Endothelial cell of umbilical vein (primary cell): ENCODE results near the gene CUBN. TPM values are rescaled to one million over a fixed set of nuclear protein-coding genes. Genes with fewer than 3 reads are reported as not detected.

Experiments used
- BruUV-seq: library from RNA; stranded (reverse); fragments of 400-500 nt; replicated peaks from 2 replicates; lab custom pipeline; 2021; lab: Mats Ljungman, UMichigan
- CTCF ChIA-PET: fragments of 300-600, 350-600 bp; sonication (Branson Sonifier 250); formaldehyde crosslinking; loops from one replicate; lab custom pipeline; 2021; ENCODE audit warnings: antibody characterized with exemption, inconsistent platforms; lab: Charles Lee
- POLR2A ChIA-PET: fragments of 300-600, 350-600 bp; sonication (Branson Sonifier 250); formaldehyde crosslinking; loops from one replicate; lab custom pipeline; 2021; ENCODE audit warnings: antibody characterized with exemption, inconsistent platforms; lab: Charles Lee
- DNase-seq: peaks from one replicate; pipeline ENCODE4 v3.0.0-alpha.2; 2011; ENCODE audit warnings: low read depth, low spot score
- FAIRE-seq: peaks from 2 replicates; lab custom pipeline; 2011; peaks lifted over from hg19 to GRCh38; lab: Jason Lieb, UNC
- H2AFZ ChIP-seq: 2 replicates; pipeline ENCODE4 v1.6.0; 2012; ENCODE audit warnings: low read depth, low read length, control low read depth, inconsistent platforms
- H3K27ac ChIP-seq: 2 replicates; pipeline ENCODE4 v1.5.1; 2011; ENCODE audit warnings: low read depth, mild to moderate bottlenecking, control low read depth, low read length, moderate library complexity; ENCODE audit not compliant: insufficient read depth
- H3K27me3 ChIP-seq, 2 experiments: 2 replicates each; pipeline versions ENCODE4 v1.6.0 to v1.6.1; 2011; ENCODE audit warnings: low read length in 2 of 2, mixed read lengths in 1 of 2; ENCODE audit not compliant: control insufficient read depth in 2 of 2, insufficient read depth in 2 of 2
- H3K36me3 ChIP-seq, 2 experiments: 2 replicates in 1 of 2; 3 replicates in 1 of 2; pipeline ENCODE4 v1.5.1; 2011; ENCODE audit warnings: low read length in 2 of 2, mild to moderate bottlenecking in 1 of 2, moderate library complexity in 1 of 2; ENCODE audit not compliant: control insufficient read depth in 2 of 2, insufficient read depth in 2 of 2; ENCODE audit errors: extremely low read depth in 1 of 2
- H3K4me1 ChIP-seq: 3 replicates; pipeline ENCODE4 v1.5.1; 2011; ENCODE audit warnings: mild to moderate bottlenecking, low read length; ENCODE audit not compliant: control insufficient read depth, insufficient read depth; ENCODE audit errors: extremely low read depth
- H3K4me2 ChIP-seq: 2 replicates; pipeline ENCODE4 v1.6.1; 2011; ENCODE audit warnings: low read length, control low read depth, mixed read lengths; ENCODE audit not compliant: insufficient read depth
- H3K4me3 ChIP-seq, 3 experiments: fragments of 200-600 bp in 1 of 3; sonication (generic), shearing (Covaris generic) in 1 of 3; replicated peaks in 1 of 3; 2 replicates each; pipeline ENCODE4 v1.5.1; 2011 to 2016; ENCODE audit warnings: control low read depth in 3 of 3, low read length in 3 of 3, mild to moderate bottlenecking in 2 of 3, inconsistent platforms in 1 of 3, low read depth in 1 of 3, moderate library complexity in 1 of 3; ENCODE audit not compliant: insufficient read depth in 1 of 3
- H3K79me2 ChIP-seq: 2 replicates; pipeline ENCODE4 v1.6.0; 2012; ENCODE audit warnings: low read length, inconsistent platforms; ENCODE audit not compliant: control insufficient read depth, insufficient read depth
- H3K9ac ChIP-seq: replicated peaks from 2 replicates; pipeline ENCODE3; 2011; ENCODE audit warnings: low read length, control low read depth; ENCODE audit not compliant: insufficient read depth; ENCODE audit errors: extremely low read depth
- H3K9me1 ChIP-seq: replicated peaks from 3 replicates; pipeline ENCODE4 v1.6.0; 2011; ENCODE audit warnings: mild to moderate bottlenecking, low read length; ENCODE audit not compliant: control insufficient read depth, insufficient read depth; ENCODE audit errors: extremely low read depth
- H3K9me3 ChIP-seq: replicated peaks from 2 replicates; pipeline ENCODE4 v1.5.1; 2012; ENCODE audit warnings: low read length, inconsistent platforms; ENCODE audit not compliant: control insufficient read depth, insufficient read depth
- H4K20me1 ChIP-seq: replicated peaks from 2 replicates; pipeline ENCODE3; 2011; ENCODE audit warnings: mild to moderate bottlenecking, low read length; ENCODE audit not compliant: control insufficient read depth, insufficient read depth; ENCODE audit errors: extremely low read depth
- CTCF ChIP-seq, 2 donors: IDR thresholded peaks; 1 replicate in 1 of 2; 2 replicates in 1 of 2; pipeline ENCODE4 v1.5.1; 2011; ENCODE audit warnings: low read length in 2 of 2, mild to moderate bottlenecking in 2 of 2, moderate library complexity in 2 of 2, control low read depth in 1 of 2, inconsistent platforms in 1 of 2, low read depth in 1 of 2; ENCODE audit not compliant: insufficient read depth in 1 of 2; ENCODE audit errors: extremely low read depth in 1 of 2
- EZH2 ChIP-seq: IDR thresholded peaks from 2 replicates; pipeline ENCODE4 v1.6.1; 2012; ENCODE audit warnings: borderline replicate concordance, low read depth, mild to moderate bottlenecking, moderate library complexity, low read length, inconsistent platforms; ENCODE audit not compliant: severe bottlenecking
- FOS ChIP-seq: IDR thresholded peaks from 2 replicates; pipeline ENCODE4 v1.6.1; 2011; ENCODE audit warnings: mild to moderate bottlenecking, low read length, moderate library complexity, borderline replicate concordance; ENCODE audit not compliant: insufficient read depth
- GATA2 ChIP-seq: IDR thresholded peaks from 2 replicates; pipeline ENCODE4 v1.7.0; 2011; ENCODE audit warnings: low read depth, mild to moderate bottlenecking, moderate library complexity, mixed read lengths, low read length; ENCODE audit not compliant: insufficient read length, insufficient read depth
- JUN ChIP-seq: IDR thresholded peaks from 2 replicates; pipeline ENCODE4 v1.6.1; 2011; ENCODE audit warnings: borderline replicate concordance, low read depth; ENCODE audit not compliant: insufficient read length, insufficient read depth
- MYC ChIP-seq: IDR thresholded peaks from one replicate; pipeline ENCODE4 v1.6.1; 2011; ENCODE audit warnings: mild to moderate bottlenecking, low read depth, low read length
- POLR2A ChIP-seq: IDR thresholded peaks from 2 replicates; pipeline ENCODE4 v1.6.1; 2012; ENCODE audit warnings: low read depth, mild to moderate bottlenecking, control low read depth, low read length
- POLR2AphosphoS5 ChIP-seq: IDR thresholded peaks from 2 replicates; pipeline ENCODE4 v1.6.1; 2012; ENCODE audit warnings: low read depth, mild to moderate bottlenecking, control low read depth, low read length, moderate library complexity; ENCODE audit not compliant: insufficient read depth
- dilution Hi-C: fragments of 300-500 bp; cut with MboI; formaldehyde crosslinking; loops from one replicate; pipeline ENCODE4 v1.15.0; 2019; ENCODE audit warnings: low sequenced_read_pairs; ENCODE audit not compliant: extremely low pct_ligation_motif_present
- intact Hi-C: fragments of 100-400 bp; cut with micrococcal nuclease; formaldehyde crosslinking; loops from one replicate; pipeline ENCODE4 v1.10.0; 2022
- polyA plus RNA-seq, 4 experiments: library from polyadenylated mRNA; depleted of rRNA in 3 of 4; stranded (reverse) in 3 of 4; unstranded in 1 of 4; fragments of >200 nt; gene quantifications; 2 replicates each; pipeline versions ENCODE4 v1.2.1 to v1.2.3, GENCODE V29; 2011 to 2012; ENCODE audit warnings: missing spikeins in 1 of 4
- total RNA-seq: library from RNA; stranded (reverse); gene quantifications from 2 replicates; pipeline ENCODE4 v1.2.3, GENCODE V29; 2021
- TF ChIP-seq, protein P1 (sequence below): IDR thresholded peaks from 2 replicates; pipeline ENCODE4 v1.6.1; 2011; ENCODE audit not compliant: insufficient read depth, insufficient read length

CUBN gene
- total and polyA plus RNA-seq, 2 donors (not counting 3 experiments of a cell fraction or from before 2014, with no cell fraction given), result 2.7 to 4.6 TPM

DNA sequence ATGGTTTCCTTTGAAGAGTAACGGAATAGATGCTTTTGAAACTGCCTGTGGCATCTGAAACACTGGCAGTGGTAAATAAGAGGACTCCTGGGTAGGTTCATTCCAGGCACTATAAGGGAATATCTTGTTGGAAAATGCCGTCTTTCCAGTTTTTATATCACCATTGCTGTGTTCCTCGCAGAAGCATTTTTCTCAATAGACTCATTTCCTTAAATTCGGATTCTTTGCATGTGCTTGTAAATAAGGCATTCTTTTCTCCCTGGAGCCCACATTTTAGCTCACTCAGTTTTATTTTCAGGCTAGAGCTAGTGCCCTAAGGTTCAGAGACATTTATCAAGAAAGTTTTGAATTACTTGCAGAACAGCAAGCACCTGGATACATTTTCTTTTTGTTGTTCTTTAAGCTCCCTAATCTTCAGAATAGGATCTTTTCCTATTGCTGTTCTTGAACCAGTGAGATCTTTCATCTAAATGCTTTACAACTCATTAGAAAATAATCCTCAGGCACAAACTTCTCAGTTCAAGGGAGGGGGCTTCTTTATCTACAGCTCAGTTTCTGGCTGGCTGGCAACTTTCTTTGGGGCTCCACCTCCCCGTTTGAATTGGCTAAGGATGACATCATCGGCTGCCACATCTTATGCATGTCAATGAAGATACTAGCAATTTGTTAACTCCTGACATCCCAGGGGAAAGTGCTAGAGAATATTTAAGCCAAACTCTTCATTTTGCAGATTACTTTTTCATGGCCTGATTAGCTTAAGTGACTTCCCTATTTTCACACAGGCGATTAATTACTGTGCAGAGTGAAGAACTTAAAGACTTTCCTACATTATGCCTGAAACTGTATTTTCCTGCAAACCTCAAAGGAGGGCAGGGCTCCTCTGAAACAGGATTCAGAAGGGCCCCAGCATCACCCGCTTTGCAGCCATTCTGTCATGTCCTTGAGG lies 178.7 kb downstream of the CUBN start:
- Histone ChIP-seq H3K27ac (peak overlapping the region; percentile 66), H3K36me3 (no peaks in the 10 kb centered on the region), H4K20me1 (no peaks in the 10 kb centered on the region), H3K9ac (peak overlapping the region; percentile 64), H3K4me3 (no peak overlapping the region), H3K79me2 (no peaks in the 10 kb centered on the region), H3K27me3 (no peaks in the 10 kb centered on the region), H2AFZ (peak overlapping the region; percentile 80), H3K4me2 (peak overlapping the region; percentile 79), H3K4me1 (peaks cover 40% of the 10 kb centered on the region), H3K9me1 (no peaks in the 10 kb centered on the region), H3K9me3 (no peaks in the 10 kb centered on the region)
- ChIA-PET POLR2A (interaction anchor here (0.6 to 1.0 kb wide), 2 partner anchors 121 to 279 kb away, joined by 3 to 7 read pairs; no protein-coding TSS in a partner anchor), CTCF (interaction anchor here (0.7 to 1.4 kb wide), 5 partner anchors 11 to 46 kb away, joined by 3 to 4 read pairs (median 3); no protein-coding TSS in a partner anchor)
- BruUV-seq, result TSS peak; percentile 91
- TF ChIP-seq POLR2A, result no peak
- peak; percentile 67 for TF ChIP-seq JUN
- no peak for TF ChIP-seq POLR2AphosphoS5
- peak; percentile 5 for TF ChIP-seq GATA2
- intact Hi-C loops (loop anchor here (2.0 kb wide), 1 partner anchor 278 kb away; the partner anchor contains the start of gene VIM), dilution Hi-C loops (no loop called here)
- peak; percentile 89 for DNase-seq
- peak; percentile 76 for FAIRE-seq

- no TSS peak for BruUV-seq
- Histone ChIP-seq H3K27me3 (no peaks in the 10 kb centered on the region), H3K4me2 (no peak overlapping the region), H4K20me1 (no peaks in the 10 kb centered on the region), H3K36me3 (no peaks in the 10 kb centered on the region), H3K9ac (no peak overlapping the region), H3K4me1 (peaks cover 46% of the 10 kb centered on the region), H3K79me2 (no peaks in the 10 kb centered on the region), H3K9me1 (no peaks in the 10 kb centered on the region), H3K9me3 (no peaks in the 10 kb centered on the region), H2AFZ (no peak overlapping the region), H3K27ac (no peak overlapping the region), H3K4me3 (no peak overlapping the region)
- POLR2A ChIA-PET, result no interaction called here
- CTCF ChIA-PET, result no interaction called here
- FAIRE-seq (no peak), DNase-seq (no peak)
- TF ChIP-seq MYC, result no peak
- no peak for TF ChIP-seq POLR2A
- no peak for TF ChIP-seq POLR2AphosphoS5
- no peak for TF ChIP-seq FOS
- no peak for TF ChIP-seq CTCF (IDR thresholded peaks at IDR 0.05; ENCODE audit: extremely low read depth in 1 of 2, insufficient read depth in 1 of 2, low read depth in 1 of 2, low read length in 2 of 2)
- TF ChIP-seq, protein P1, sequence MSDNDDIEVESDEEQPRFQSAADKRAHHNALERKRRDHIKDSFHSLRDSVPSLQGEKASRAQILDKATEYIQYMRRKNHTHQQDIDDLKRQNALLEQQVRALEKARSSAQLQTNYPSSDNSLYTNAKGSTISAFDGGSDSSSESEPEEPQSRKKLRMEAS, result no peak
- no peak for TF ChIP-seq JUN
- no peak for TF ChIP-seq GATA2
- TF ChIP-seq EZH2, result no peak
- intact Hi-C loops, result loop anchor here (2.0 kb wide), 1 partner anchor 279 kb away; the partner anchor contains the start of gene VIM
- dilution Hi-C loops, result no loop called here
Observed at GRCh38 chr10:16949816-16950215, 179.8 kb downstream of the CUBN start.
